Fibroblast of skin of abdomen (primary cell): ENCODE measurements around the gene RNF14.
"Not testable (repeated sequence)": the region's sequence is repeated elsewhere in the genome, so short reads cannot be mapped to it uniquely, and the experiment has no call there.

ENCODE experiments used
- DNase-seq: peaks from one replicate; pipeline ENCODE4 v3.0.0-alpha.2; 2013

RNF14 gene

DNA sequence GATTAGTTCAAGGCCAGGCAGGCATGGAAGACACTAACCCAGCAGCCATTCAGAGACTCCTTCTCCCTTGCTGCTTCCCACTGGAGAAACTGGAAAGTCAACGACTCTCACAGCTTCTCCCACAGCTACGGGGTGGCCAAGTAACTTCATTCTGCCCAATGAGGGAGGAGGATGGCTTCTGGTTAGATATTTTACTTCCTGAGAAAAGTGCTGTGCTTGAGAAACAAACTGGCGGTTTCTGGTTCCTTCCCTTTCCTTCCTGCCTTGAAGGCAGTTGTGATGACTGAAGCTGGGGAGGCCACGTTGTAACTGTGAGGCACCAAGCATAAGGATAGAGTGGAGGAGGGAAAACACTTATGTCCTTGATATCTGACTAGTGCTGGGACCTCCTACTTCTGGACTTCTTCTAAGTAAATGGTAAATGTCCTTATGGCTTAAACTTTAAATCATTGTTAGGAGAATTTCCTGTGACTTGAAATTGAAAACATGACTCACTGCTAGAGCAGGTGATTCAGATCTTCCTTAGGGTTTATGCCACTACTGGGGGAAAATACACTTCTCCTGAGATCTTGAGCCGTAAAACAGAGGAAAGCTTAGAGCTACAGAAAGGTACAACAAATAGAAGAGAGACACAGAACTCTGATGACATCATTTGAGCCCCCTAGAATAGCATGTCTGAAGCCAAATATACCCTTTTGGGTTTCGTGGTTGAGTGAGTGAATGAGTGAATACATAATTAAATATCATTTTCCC lies 47.1 kb downstream of the RNF14 start:
- peak; percentile 32 for DNase-seq

DNA sequence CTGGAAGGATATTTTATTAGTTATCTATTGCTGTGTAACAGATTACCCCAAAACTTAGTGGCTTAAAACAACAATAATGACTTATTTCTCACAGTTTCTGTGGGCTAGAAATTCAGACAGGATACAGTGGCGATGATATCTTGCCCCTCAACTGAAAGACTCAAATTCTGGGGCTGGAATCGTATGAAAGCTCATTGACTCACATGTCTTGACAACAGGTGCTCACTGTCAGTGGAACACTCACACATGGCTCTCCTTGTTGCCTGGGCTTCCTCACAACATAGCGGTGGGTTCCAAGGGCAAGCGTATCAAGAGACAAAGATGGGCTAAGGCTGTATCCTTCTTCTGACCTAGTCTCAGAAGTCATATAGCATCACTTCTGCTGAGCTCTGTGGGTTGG lies 47.7 kb downstream of the RNF14 start:
- no peak for DNase-seq

DNA sequence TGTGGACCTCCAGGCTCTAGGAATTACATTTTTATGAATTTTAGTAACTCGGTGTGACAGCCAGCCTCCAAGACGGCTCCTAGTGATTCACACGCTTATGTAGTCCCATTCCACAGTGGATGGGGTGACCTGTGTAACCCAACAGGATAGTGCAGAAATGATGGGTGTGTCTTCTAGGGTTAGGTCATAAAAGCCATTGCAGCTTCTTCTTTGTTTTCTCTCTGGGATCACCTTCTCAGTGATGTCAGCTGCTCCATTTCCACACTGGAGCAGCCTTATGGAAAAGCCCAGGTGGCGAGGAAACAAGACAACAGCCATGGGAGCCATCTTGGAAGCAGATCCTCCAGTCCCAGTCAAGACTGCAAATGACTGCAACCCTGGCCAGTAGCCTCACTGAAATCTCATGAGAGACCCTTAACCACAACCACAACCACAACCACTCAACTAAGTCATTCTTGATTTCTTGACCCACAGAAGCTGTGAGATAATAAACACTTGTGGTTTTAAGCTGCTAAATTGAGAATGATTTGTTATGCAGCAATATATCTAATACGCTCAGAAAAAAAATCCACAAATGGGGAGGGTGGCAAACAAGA lies 49.0 kb downstream of the RNF14 start:
- DNase-seq, result peak; percentile 68

DNA sequence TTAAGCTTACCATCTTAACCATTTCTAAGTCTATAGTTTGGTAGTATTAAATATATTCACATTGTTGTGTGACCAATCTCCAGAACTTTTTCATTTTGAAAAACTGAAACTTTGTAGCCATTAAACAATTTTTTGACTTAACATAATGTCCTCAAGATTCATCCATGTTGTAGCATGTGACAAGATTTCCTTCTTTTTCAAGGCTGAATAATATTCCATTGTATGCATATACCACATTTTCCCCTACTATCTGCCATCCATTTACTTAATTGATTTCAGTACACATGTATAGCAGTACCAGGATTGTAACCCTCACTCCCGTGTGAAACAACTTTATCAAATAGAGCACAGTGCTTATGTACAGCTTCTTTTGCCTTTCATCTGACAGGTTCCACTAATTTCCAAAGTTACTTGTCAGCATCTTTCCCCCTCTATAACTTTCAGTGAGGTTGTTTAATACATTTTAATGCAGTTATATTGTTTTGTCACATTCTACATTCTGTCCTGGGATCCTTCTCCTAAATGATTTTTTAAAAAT lies 51.3 kb downstream of the RNF14 start:
- DNase-seq, result no peak

DNA sequence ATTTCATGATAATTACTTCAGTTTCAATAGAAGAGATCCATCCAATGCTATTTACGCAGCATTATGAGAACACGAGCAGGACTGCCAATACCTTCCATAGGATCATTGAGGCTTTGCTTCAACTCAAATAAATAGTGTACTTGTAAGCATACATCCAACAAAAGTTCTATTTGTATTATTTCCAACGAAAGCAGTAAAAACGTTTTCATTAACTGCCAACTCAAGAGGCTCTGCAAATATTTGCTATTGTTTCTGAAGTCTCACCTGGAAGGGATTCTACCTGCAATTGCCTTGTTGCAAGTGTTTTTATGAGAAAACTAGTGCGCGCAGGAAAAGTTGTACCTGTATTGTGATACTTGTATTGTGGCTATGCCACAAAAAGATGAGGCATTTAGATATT lies 54.9 kb downstream of the RNF14 start:
- no peak for DNase-seq

DNA sequence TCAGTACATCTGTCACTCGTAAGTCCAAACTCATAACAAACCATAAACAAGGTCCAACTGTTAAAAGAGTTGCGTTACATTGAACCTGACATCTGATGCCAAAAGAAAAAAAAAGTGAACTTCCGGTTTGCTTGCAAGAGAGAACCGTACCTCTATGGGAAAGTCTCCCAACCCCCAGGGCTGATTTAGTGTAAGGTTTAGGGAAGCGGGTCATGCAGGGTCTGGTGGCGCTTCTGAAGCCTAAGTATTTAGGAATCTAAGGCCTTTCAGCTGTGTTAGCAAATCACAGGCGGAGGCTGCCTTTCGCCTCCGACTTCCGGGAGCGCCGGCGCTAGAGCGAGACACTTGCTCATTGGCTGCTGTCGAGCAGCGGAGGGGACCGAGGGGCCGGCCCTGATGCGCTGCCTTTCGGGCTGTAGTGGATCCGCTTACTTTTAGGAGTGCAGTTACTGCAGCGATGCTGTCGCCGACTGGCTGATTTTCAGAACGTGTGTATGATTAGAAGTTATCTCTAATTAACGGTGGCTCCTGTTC lies 55.9 kb downstream of the RNF14 start:
- peak; percentile 83 for DNase-seq

DNA sequence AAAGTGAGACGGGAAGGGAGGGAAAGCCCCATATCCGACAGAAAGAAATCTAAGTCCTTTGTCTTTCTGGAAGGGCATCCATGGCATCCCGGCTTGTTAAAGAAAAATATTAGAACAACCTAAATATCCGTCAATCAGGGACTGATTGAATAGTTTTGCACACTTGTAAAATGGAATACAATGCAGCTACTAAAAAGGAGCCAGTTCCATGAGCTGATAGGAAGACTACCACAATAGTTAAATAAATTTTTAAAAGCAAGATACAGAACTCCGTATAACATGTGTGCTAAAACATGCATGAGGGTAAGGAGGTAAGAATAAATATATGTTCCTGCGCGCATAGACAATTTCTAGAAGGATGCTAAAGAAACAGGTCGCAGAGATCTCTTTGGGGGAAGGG lies 56.7 kb downstream of the RNF14 start:
- DNase-seq, result no peak

DNA sequence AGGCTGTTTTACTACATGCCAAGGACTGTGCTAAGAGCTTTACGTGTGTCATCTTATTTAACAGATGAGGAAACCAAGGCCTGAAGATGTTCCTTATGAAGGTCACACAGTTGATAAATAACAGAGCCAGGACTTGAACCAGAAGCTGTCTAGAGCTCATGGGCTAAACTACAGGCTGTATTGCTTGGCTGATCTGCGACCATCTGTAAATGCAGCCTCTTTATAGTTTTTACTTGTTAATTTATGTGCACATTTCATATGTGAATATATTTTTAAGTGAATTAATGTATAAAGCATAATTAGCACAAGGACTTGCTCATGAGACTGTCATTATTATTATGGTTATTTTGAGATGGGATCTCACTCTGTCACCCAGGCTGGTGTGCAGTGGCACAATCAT lies 63.2 kb downstream of the RNF14 start:
- no peak for DNase-seq

DNA sequence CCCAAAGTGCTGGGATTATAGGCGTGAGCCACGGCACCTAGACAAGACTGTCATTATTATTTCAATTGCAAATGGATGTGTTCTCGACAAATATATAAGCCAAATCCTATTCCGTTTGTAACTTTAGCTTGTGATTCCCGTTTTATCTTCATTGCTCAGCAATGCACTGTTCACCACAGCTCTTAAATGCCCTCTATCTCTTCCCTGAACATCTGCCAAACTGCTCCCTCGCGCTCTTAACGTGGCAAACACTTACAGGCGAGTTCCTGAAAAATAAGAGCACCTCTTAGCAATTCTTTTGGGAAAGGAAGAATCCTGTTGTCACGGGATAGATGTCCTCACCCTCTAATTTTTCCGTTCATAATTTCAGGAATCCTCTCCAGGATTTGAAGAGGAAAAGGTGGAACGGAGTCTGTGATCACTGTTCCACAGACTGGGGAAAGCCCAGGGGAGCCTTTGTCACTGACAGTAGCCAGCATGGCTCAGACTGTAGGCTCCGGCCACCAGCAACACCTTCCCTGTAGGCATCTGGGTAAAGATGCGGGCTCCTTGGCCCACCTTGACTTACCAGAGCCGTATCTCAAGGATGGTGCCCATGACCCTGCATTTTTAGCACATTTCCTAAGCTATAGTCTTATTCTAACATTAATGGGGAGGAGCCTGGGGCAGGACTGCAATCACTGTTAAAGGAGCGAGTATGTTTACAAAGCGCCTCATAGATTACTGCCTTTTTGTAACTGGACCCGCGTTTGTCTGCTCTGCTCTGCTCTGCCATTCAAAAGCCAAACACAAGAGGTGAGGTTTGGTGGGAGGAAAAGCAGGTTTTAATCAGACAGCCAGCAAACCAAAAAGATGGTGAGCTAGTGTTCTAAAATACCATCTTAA lies 64.1 kb downstream of the RNF14 start:
- no peak for DNase-seq

DNA sequence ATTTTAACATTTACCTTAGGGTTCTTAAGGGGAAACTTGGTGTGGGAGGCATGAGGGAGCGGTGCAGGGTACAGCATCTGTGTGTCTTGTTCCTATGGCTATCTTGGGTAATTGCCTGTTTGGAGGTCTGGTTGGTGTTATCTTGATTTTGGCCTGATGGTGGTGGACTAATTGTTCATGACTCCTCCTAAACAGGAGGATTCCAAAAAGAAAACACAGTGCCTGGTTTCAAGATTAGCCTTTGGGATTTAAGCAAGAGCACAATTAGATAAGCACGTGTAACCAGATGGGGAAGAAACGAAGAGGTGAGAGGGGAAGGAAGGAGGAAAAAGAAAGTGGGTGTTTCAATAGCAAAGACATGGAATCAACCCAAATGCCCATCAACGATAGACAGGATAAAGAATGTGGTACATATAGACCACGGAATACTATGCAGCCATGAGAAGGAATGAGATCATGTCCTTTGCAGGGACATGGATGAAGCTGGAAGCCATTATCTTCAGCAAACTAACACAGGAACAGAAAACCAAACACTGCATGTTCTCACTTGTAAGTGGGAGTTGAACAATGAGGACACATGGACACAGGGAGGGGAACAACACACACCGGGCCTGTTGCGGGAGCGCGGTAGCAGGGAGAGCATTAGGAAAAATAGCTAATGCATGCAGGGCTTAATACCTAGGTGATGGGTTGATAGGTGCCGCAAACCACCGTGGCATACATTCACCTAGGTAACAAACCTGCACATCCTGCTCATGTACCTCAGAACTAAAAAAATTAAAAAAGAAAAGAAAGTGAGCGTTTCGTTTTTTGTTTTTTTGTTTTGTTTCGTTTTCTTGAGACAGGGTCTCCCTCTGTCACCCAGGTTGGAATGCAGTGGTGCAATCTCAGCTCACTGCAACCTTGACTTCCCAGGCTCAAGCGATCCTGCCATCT lies 65.0 kb downstream of the RNF14 start:
- DNase-seq, result not testable (repeated sequence)

DNA sequence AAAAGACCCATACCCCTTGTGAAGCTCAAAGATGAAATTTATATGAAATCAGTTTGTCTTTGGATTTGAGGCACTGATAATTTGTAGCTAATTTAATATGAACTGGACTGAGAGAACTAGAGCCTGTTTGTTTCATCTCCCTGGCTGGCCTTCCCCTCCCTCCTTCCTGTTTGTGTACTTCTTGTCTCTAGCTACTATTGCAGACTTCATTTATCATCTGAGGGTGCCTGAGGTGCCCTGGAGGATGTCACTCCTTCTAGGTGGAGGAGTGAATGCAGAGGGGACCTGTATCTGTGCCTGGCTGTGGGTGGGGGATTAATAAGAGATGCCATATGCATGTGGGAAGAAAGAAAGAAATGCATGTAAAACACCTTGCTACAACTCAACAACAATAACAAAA lies 66.1 kb downstream of the RNF14 start:
- DNase-seq, result no peak

DNA sequence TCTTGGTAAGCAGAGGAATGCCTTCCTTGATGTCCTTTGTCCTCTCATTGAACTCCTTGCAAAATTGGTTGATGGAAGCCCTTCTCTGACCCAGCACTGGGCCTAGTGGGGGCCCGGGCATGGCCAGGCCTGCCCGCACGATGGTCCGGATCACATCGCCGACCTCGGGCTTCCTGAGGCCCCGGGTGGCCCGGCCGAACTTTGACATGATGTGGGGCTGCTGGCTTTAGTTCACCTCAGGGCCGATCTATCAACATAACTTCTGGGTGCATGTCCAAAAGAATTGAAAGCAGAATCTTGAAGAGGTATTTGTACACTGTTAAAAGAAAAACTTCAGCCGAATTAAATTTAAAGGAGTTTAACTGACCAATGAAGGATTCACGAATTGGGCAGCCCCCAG lies 68.0 kb downstream of the RNF14 start:
- DNase-seq, result no peak

DNA sequence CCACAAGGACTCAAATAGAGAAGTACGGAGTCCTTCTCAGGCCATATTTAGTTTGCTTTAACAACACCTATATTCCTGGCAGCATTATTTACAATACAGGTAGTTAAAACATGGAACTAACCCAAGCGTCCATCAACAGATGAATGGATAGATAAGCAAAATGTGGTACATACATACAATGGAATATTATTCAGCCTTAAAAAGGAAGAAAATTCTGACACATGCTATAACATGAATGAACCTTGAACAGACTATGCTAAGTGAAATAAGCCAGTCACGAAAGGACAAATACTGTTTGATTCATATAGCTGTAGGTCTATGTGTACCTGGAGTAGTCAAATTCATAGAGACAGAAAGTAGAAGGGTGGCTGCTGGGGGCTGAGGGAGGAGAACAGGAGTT lies 68.7 kb downstream of the RNF14 start:
- DNase-seq, result not testable (repeated sequence)

DNA sequence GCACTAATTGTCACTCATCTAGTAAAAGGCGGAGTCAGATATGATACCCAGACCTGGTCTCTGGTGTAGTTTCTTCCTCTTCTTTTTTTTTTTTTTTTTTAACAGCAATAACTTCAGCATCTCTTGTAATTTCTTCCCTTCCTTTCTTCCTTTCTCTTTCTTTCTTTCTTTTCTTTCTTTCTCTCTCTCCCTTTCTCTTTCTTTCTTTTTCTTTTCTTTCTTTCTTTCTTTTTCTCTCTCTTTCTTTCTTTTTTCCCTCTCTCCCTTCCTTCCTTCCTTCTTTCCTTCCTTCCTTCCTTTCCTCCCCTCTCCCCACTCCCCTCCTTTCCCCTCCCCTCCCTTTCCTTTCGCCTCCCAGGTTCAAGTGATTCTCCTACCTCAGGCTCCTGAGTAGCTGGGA lies 69.8 kb downstream of the RNF14 start:
- DNase-seq, result no peak
